NCI-H1048 (cell line): ENCODE measurements around the gene C6orf47.

Experiments used
- DNase-seq: peaks from one replicate; lab custom pipeline; 2025; lab: John Stamatoyannopoulos, UW

C6orf47 gene

DNA sequence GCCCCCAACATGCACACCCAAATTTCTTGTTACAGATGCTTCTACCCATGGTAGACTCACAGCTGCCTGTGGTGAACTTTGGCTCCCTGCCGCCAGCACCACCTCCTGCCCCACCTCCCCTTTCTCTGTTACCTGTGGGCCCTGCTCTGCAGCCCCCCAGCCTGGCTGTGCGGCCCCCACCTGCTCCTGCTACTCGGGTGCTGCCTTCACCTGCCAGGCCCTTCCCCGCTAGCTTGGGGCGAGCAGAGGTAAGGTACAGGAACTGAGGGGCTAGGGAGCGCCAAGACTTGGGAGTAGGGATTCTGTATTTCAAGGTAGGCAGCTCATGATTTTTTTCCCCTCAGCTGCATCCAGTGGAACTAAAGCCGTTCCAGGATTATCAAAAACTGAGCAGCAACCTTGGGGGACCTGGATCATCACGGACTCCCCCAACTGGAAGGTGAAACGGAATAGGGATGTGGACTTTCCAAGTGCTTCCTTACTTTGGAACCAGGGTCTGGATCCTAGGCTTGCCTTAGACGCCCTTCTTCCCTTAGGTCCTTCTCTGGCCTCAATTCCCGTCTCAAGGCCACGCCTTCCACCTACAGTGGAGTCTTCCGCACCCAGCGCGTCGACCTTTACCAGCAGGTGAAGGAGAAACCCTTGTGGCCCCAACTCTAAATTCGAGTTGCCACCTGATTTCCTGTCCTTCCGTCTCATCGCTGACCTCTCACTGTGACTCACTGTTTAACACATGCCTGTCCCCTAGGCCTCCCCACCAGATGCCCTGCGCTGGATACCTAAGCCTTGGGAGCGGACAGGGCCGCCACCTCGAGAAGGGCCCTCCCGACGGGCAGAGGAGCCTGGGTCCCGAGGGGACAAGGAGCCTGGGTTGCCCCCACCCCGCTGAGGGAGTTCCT is 23.6 kb downstream of the C6orf47 start:
- no peak for DNase-seq

DNA sequence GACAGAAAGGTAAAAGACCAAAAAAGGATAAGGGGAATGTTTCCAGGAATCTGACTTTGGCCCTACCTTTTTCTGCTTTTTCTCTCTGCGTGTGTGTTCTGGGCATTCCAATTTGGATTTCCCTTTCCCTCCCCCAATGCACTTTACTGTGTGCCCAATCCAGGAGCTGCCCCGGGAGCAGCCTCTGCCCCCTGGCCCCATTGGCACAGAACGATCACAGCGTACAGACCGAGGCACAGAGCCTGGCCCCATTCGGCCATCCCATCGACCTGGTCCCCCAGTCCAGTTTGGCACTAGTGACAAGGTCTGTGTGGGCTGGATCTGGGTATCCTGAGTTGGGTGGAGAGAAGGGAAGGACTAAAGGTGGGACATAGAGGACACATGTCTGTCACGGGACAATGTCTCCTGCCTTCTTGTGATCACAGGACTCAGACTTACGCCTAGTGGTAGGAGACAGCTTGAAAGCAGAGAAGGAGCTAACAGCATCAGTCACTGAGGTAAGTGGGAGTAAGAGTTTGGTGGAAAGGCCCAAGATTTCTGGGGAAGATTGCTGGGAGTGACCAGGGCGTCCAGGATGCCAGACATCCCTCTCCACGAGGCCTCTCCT is 25.5 kb downstream of the C6orf47 start:
- no peak for DNase-seq

DNA sequence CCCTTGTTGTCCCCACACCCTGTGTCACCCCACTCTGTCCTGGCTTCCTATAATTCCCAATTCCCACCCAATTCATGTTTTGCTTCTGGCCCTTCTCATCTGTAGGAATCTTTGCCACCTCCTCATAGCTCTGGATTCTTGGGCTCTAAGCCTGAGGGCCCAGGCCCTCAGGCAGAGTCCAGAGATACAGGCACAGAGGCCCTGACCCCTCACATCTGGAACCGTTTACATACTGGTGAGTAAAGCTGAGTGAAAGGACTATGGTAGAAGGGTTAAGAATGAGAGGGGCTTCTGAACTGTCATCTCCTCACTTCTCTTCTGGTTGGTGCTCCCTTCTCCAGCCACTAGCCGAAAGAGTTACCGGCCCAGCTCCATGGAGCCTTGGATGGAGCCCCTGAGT is 26.4 kb downstream of the C6orf47 start:
- no peak for DNase-seq

DNA sequence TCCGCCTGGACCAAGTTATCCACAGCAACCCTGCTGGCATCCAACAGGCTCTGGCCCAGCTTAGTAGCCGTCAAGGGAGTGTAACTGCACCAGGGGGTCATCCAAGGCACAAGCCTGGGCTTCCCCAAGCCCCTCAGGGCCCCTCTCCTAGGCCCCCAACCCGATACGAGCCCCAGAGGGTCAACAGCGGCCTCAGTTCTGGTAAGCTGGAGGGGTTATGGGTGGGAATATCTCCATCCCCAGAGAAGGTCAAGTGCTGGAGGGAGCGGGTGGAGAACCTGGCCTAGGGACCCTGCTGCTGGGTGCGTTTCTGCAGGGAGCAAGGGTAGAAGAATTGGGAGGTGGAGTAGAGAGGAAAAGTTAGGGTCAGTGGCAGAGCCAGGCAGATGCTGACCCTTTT is 27.1 kb downstream of the C6orf47 start:
- DNase-seq = no peak

DNA sequence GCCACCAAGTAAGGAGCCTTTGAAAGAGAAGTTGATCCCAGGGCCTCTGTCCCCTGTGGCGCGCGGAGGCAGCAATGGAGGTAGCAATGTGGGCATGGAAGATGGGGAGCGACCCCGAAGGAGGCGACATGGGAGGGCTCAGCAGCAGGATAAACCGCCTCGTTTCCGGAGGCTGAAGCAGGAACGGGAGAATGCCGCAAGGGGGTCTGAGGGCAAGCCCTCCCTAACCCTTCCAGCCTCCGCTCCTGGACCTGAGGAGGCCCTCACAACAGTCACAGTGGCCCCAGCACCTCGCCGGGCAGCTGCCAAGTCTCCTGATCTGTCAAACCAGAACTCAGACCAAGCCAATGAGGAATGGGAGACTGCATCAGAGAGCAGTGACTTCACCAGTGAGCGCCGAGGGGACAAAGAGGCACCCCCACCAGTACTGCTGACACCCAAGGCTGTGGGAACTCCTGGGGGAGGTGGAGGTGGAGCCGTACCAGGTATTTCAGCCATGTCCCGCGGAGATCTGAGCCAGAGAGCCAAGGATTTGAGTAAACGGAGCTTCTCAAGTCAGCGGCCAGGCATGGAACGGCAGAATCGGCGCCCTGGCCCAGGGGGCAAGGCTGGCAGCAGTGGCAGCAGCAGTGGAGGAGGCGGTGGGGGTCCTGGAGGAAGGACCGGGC is 28.2 kb downstream of the C6orf47 start:
- no peak for DNase-seq

DNA sequence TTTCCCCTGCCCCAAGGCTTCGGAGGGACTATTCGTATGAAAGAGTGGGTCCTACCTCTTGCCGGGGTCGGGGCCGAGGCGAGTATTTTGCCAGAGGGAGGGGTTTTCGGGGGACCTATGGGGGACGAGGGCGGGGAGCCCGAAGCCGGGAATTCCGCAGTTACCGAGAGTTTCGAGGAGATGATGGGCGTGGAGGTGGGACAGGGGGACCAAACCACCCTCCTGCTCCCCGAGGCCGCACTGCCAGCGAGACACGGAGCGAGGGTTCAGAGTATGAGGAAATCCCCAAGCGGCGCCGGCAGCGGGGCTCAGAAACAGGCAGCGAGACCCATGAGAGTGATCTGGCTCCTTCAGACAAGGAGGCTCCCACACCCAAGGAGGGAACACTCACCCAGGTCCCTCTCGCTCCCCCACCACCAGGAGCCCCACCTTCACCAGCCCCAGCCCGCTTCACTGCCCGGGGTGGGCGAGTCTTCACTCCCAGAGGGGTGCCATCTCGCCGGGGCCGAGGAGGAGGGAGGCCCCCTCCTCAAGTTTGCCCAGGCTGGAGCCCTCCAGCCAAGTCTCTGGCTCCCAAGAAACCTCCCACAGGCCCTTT is 28.8 kb downstream of the C6orf47 start:
- no peak for DNase-seq

DNA sequence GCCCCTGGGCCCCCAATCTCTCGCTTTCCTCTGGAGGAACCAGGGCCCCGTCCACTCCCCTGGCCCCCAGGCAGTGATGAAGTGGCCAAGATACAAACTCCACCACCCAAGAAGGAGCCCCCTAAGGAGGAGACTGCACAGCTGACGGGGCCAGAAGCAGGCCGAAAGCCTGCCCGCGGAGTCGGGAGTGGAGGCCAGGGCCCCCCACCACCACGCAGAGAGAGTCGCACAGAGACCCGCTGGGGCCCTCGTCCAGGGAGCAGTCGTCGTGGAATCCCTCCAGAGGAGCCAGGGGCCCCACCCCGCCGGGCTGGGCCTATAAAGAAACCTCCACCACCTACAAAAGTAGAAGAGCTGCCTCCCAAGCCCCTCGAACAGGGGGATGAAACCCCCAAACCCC is 29.4 kb downstream of the C6orf47 start:
- no peak for DNase-seq

DNA sequence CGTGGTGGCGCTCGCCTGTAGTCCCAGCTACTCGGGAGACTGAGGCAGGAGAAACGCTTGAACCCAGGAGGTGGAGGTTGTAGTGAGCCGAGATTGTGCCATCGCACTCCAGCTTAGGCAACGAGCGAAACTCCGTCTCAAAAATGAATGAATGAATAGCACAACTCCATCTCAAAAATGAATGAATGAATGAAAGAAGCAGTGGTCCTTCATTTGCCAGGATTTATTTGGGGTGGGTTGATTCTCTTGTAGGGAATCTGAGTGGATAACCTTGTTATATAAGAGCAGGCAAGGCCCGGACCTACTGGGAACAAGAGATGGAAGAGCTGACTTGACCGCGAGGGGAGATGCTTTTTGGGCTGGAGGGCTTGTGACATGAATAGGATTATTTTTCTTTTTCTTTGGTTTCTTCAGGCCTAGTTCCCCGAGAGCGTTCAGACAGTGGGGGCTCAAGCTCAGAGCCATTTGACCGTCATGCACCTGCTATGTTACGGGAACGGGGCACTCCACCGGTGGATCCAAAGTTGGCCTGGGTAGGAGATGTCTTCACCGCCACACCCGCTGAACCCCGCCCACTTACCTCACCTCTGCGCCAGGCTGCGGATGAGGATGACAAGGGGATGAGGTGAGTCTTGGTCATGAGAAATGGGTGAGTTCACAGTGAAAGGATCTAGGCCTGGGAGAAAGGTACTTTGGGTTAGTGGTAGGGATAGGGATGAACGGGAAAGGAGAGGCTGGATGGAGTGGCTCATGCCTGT is 30.2 kb downstream of the C6orf47 start:
- DNase-seq = no peak

DNA sequence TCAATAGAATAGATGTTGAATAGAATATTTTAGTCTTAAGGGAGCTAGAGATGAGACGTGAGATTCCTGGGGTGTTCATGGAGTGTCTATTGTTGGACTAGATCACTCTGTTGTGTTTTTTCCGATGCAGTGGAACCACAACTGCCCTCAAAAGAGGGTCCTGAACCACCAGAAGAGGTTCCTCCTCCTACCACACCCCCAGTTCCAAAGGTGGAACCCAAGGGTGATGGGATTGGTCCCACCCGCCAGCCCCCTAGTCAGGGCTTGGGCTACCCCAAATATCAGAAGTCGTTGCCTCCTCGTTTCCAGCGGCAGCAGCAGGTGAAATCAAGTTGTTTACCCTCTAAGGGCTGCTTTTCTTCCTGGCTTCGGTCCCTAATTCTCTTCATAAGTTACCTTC is 31.6 kb downstream of the C6orf47 start:
- no peak for DNase-seq

DNA sequence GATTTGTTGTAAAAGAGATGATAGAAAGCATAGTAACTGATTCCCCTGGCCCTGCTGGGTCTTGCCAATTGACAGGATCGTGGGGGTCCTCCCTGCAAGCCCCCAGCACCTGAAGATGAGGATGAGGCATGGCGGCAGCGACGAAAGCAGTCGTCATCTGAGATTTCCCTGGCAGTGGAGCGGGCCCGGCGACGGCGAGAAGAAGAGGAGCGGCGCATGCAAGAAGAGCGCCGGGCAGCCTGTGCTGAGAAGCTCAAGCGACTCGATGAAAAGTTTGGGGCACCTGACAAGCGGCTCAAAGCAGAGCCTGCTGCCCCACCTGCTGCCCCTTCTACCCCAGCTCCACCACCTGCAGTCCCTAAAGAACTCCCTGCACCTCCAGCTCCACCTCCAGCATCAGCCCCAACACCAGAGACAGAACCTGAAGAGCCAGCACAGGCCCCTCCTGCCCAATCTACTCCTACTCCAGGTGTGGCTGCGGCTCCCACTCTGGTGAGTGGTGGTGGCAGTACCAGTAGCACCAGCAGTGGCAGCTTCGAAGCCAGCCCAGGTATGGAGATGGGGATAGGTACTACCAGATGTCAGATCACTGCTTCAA is 32.8 kb downstream of the C6orf47 start:
- no peak for DNase-seq

DNA sequence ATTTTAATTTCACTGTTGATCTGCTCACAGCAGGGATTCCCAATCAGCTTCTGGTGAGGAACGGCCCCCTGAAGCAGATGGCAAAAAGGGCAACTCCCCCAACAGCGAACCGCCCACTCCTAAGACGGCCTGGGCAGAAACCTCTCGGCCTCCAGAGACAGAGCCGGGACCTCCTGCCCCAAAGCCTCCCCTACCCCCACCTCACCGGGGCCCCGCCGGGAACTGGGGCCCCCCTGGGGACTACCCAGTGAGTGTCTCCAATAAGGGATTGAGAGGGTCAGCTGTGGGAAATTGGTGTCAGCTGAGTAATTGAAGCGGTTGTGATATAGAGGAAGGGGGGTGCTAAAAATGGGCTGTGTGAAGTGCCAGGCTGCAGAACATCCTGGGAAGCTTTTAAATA is 33.6 kb downstream of the C6orf47 start:
- DNase-seq = no peak

DNA sequence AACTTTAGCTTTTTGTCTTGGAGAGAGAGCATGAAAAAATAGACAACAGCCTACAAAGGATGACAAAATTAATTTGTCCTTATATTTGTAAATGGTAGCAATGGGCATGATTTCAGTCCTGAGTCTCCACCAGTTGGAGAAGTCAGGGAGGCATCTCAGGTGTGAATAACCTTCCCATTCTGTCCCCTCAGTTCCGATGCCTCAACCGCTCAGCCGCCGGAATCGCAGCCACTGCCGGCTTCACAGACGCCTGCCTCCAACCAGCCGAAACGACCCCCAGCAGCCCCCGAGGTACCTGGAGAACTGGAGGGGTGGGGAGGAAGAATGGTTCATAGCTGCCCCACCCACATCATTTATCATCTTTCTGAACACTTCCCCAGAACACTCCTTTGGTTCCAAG is 36.5 kb downstream of the C6orf47 start:
- DNase-seq = no peak

DNA sequence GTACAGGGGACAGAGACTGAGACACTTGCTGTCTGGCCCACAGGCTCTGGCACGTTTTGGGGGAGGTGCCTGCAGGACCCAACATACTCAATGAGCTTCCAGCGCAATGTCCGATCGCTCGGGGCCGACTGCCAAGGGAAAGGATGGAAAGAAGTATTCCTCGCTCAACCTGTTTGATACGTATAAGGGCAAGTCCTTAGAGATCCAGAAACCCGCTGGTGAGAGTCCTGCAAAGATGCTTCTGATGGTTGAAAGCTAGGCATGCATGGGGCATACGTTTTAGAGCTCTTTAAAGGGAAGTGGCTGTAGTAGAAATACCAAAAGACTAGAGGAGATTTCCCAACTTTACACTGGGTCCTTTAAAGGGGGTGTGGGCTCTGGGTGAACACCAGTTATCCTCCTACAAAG is 37.9 kb downstream of the C6orf47 start:
- no peak for DNase-seq

DNA sequence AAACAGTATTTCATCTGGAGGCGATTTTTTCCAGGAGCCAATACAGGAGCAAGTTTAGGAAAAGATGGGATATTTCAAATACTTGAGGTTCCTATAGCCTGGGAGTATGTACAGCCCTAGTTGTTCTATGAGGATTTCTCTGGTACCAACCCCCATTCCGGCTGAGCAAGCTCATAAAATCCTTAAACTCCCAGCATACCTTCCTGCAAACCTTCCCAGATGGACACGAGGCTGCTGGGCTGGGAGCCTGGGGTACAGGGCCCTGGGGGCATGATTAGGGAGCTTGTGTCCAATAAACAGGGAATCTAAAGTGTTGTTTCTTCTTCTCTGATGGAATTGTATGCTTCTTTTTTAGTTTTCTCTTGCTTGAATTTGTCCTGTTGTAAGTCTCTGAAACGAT is 38.6 kb downstream of the C6orf47 start:
- DNase-seq = no peak

DNA sequence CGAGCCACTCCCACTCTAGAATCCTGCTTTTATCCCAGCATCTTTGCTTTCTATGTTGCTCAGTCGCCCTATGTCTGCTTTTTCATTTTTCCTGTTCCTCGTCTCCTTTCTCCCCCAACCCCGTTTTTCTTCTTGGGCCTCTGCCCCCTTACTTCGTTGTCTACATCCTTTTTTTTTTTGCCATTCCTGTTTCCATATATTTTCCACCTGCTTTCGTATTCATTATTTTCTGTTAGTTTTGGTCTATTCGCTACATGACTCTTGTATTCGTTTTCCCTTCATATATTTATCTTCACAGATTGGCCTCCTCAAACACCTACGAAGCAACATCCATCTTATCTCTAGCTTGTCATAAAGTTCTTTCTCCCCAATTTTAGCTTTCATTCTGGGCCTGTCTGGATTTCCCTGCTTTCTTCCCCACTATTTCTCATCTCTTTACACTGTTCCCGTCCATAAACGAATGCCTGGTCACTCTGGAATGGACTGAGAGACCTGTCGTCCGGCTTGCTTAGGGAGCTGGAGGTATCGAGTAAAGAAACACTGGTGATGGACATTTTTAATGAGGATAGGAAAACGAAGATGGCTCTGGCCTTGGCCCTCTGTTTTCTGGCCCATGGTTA is 39.1 kb downstream of the C6orf47 start:
- no peak for DNase-seq

DNA sequence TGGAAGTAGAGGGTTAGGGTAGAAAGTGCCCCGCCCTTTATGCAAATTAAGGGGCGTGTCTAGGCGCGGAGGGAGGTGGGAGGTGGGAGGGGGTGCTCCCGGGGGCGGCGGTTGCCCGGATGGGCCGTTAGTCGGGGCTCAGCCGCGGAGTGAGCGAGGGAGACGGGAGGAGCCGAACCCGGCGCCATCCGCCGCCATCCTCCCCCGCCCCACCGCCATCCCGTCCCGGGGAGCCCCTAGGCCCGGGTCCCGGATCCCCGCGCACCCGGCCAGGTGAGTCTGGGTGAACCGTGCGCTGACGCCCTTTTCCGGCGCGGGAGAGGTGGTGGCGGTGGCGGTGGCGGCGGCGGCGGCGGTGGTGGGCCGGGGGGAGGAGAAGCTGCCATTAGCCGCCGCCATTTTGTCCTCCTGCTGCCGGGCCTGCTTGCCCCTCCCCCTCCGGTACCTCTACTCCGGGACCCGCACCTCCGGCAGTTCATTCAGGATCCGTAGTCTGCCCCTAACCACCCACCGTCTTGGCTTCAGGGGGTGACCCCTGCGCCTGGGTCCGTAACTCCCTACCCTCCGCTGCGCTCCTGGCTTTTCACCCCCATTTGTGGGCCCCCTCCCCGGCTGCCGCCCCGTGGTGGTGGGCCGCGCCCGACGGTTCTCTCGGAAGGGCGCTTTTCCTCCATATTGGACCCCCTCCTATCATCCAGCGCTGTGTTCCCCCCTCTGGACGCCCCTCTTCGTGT is 39.8 kb downstream of the C6orf47 start, which contains the start of gene PRRC2A:
Gene PRRC2A (plus strand): TSS at position 130 of the 734 bp plus-strand sequence. CDS start 2,075 bp downstream, outside the sequence.
- peak; percentile 98 for DNase-seq

DNA sequence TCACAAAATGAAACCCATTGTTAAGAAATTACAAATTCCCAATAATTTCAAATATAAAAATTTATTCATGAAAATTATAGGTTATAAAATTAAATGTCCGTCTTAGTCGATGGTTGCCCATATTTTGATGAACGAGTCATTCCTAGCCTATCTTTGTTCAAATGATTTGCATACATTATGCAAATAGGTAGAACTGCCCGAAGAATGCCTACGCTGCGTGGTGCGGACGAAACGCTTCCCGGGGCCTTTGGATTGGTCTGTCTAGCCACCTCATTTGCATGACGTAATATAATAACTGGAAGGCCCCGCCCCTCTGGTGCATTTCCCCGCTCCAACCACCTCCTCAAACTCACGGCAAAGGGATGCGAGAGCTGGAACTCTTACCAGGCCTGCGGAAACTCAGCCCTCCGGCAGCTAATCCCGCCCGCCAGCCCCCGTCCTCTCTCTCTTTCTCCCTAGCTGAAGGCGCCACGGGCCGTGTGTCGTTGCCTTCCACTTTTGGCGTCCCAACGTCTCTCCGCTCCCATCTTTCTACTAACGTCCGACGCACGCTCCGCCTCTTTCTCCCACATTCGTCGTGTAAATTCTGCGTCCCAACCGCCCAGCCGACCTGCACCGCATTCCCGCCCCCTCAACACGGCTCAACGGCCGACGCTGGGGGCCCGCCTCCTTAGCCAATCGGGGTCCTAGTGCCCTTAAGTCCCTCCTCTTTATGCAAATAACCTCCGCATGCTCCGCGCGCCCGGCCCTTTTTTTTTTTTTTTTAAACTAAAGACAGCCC is 40.6 kb downstream of the C6orf47 start:
- DNase-seq = peak; percentile 98

DNA sequence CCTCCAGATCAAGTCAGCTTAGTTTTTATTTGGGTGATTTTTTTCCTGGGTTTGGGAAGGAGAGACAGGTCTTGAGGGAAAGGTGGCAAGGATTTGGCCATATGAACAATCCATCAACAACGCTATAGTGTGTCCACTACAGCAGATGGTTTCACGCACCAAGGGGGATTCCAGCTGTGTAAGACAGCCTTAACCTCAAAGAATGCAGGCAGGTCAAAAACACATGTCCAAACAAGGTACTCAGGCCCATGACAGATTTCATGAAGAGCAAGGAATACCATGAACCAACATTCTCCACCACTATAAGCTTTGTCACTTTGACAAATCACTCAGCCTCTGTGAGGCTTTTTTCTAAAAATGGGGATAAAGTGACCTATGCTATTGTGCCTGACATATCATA is 43.6 kb downstream of the C6orf47 start:
- no peak for DNase-seq

DNA sequence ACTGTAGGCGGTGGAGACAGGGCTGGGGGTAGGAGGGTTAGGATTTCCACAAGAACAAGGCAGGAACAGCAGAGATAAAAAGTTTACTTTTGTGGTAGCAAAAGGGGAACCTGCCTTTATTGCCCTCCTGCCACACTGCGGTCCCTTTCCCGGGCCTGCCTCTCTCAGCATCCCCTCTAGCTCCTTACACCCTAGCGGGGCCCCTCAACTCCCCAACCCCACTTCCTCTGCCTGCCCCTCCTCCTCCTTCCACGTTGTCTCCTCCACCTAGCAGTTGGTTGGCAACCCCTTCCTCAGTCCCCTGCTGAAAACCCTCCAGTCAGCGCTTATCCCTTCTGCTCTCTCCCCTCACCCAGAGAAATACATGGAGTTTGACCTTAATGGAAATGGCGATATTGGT is 44.8 kb downstream of the C6orf47 start:
- no peak for DNase-seq
